Adrenal gland (tissue), 5 donors: Measurements from ENCODE around the gene LTBP2.

ENCODE experiments used
- POLR2A ChIP-seq, 2 donors: fragments of 450-650 bp; IDR thresholded peaks; one replicate each; pipeline ENCODE4 v1.6.1; 2017; ENCODE audit warnings: antibody characterized with exemption in 2 of 2, mild to moderate bottlenecking in 2 of 2, moderate library complexity in 1 of 2
- TF ChIP-seq, protein P1 (sequence below), 6 experiments: fragments of 450-650 bp in 4 of 6; fragments of 200-600 bp in 2 of 6; sonication (generic) in 1 of 6; IDR thresholded peaks; 1 replicate in 5 of 6; 2 replicates in 1 of 6; pipeline versions ENCODE4 v1.5.1 to v1.8.0; 2016 to 2021; ENCODE audit warnings: antibody characterized with exemption in 6 of 6, mild to moderate bottlenecking in 2 of 6, moderate library complexity in 1 of 6
- donor health status: DM: no; HTN: no; CAD: no.

- TF ChIP-seq, protein P1, sequence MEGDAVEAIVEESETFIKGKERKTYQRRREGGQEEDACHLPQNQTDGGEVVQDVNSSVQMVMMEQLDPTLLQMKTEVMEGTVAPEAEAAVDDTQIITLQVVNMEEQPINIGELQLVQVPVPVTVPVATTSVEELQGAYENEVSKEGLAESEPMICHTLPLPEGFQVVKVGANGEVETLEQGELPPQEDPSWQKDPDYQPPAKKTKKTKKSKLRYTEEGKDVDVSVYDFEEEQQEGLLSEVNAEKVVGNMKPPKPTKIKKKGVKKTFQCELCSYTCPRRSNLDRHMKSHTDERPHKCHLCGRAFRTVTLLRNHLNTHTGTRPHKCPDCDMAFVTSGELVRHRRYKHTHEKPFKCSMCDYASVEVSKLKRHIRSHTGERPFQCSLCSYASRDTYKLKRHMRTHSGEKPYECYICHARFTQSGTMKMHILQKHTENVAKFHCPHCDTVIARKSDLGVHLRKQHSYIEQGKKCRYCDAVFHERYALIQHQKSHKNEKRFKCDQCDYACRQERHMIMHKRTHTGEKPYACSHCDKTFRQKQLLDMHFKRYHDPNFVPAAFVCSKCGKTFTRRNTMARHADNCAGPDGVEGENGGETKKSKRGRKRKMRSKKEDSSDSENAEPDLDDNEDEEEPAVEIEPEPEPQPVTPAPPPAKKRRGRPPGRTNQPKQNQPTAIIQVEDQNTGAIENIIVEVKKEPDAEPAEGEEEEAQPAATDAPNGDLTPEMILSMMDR (IDR thresholded peaks at IDR 0.05), result peak in 1 of 6 experiments; percentile 8
- peak in 1 of 2 donors; percentile 37 for TF ChIP-seq POLR2A (IDR thresholded peaks at IDR 0.05)
Measured at GRCh38 chr14:74577247-74577947, 34.6 kb downstream of the LTBP2 start.
